Vagina (tissue), 2 donors: Measurements from ENCODE around the gene ACMSD.

Experiments used
- POLR2A ChIP-seq, 2 donors: fragments of 450-650 bp; IDR thresholded peaks; one replicate each; pipeline ENCODE4 v1.6.1; 2017; ENCODE audit warnings: antibody characterized with exemption in 2 of 2, mild to moderate bottlenecking in 2 of 2, moderate library complexity in 2 of 2
- POLR2AphosphoS5 ChIP-seq, 2 donors: sonication (generic); formaldehyde crosslinking; IDR thresholded peaks; one replicate each; pipeline ENCODE4 v1.9.0; 2017; ENCODE audit warnings: antibody characterized with exemption in 2 of 2, mild to moderate bottlenecking in 2 of 2, low read depth in 1 of 2; ENCODE audit not compliant: insufficient read depth in 1 of 2
- TF ChIP-seq, protein P1 (sequence below), 3 experiments: fragments of 450-650 bp in 2 of 3; fragments of 200-600 bp in 1 of 3; sonication (generic) in 1 of 3; IDR thresholded peaks; one replicate each; pipeline ENCODE4 v1.5.1; 2017 to 2019; ENCODE audit warnings: antibody characterized with exemption in 3 of 3, mild to moderate bottlenecking in 2 of 3, moderate library complexity in 2 of 3

DNA sequence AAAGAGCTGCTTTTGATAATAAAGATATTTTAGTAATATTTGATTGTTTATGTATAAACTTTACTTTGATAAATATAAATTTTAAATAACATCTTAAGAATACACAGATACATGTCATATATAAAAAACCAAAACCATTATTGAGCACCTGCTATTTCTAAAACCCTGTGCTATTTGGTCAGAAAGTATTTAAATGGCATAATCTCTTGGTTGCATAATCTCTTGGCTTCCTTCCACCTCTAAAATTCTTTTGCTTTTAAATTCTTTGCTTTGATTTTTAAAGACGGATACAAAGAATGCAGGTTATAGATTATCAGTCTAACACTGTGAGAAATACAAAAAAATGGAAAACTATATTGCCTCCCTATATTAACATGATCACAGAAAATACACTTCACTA lies 36.9 kb downstream of the ACMSD start:
- TF ChIP-seq POLR2A (IDR thresholded peaks at IDR 0.05): no peak
- no peak for TF ChIP-seq POLR2AphosphoS5 (IDR thresholded peaks at IDR 0.05; ENCODE audit: insufficient read depth in 1 of 2, low read depth in 1 of 2)
- TF ChIP-seq, protein P1, sequence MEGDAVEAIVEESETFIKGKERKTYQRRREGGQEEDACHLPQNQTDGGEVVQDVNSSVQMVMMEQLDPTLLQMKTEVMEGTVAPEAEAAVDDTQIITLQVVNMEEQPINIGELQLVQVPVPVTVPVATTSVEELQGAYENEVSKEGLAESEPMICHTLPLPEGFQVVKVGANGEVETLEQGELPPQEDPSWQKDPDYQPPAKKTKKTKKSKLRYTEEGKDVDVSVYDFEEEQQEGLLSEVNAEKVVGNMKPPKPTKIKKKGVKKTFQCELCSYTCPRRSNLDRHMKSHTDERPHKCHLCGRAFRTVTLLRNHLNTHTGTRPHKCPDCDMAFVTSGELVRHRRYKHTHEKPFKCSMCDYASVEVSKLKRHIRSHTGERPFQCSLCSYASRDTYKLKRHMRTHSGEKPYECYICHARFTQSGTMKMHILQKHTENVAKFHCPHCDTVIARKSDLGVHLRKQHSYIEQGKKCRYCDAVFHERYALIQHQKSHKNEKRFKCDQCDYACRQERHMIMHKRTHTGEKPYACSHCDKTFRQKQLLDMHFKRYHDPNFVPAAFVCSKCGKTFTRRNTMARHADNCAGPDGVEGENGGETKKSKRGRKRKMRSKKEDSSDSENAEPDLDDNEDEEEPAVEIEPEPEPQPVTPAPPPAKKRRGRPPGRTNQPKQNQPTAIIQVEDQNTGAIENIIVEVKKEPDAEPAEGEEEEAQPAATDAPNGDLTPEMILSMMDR (IDR thresholded peaks at IDR 0.05): no peak
